MM.1S (cell line): ENCODE data around the gene SCFD2.

Source experiments
- DNase-seq: peaks from one replicate; pipeline ENCODE4 v3.0.0-alpha.2; 2015
- H2AFZ ChIP-seq: fragments of 300-600 bp; sonication (generic); 2 replicates; pipeline ENCODE4 v1.6.0; 2016; ENCODE audit warnings: antibody characterized with exemption, low read length
- H3F3A ChIP-seq: fragments of 300-600 bp; sonication (generic); 2 replicates; pipeline ENCODE4 v1.6.1; 2016; ENCODE audit warnings: mild to moderate bottlenecking, antibody characterized with exemption, low read length, moderate library complexity, mixed read lengths; ENCODE audit not compliant: insufficient read depth
- H3K27ac ChIP-seq: fragments of 300-600 bp; sonication (generic); 2 replicates; pipeline ENCODE4 v1.5.1; 2016; ENCODE audit warnings: mild to moderate bottlenecking, low read length
- H3K27me3 ChIP-seq: fragments of 300-600 bp; sonication (generic); replicated peaks from 2 replicates; pipeline ENCODE4 v1.6.0; 2016; ENCODE audit warnings: low read length; ENCODE audit not compliant: insufficient read depth
- H3K36me3 ChIP-seq: fragments of 300-600 bp; sonication (generic); replicated peaks from 2 replicates; pipeline ENCODE4 v1.6.1; 2016; ENCODE audit warnings: mild to moderate bottlenecking, low read length, mixed read lengths; ENCODE audit not compliant: insufficient read depth
- H3K4me1 ChIP-seq: fragments of 300-600 bp; sonication (generic); 2 replicates; pipeline ENCODE4 v1.6.1; 2016; ENCODE audit warnings: low read length, mixed read lengths
- H3K4me2 ChIP-seq: fragments of 300-600 bp; sonication (generic); 2 replicates; pipeline ENCODE4 v1.6.0; 2016; ENCODE audit warnings: low read depth, low read length
- H3K4me3 ChIP-seq: fragments of 300-600 bp; sonication (generic); 2 replicates; pipeline ENCODE4 v1.5.1; 2016; ENCODE audit warnings: low read length, mixed read lengths
- H3K79me2 ChIP-seq: fragments of 300-600 bp; sonication (generic); 2 replicates; pipeline ENCODE4 v1.6.1; 2016; ENCODE audit warnings: mixed run types, low read length, mixed read lengths
- H3K9ac ChIP-seq: fragments of 300-600 bp; sonication (generic); 2 replicates; pipeline ENCODE4 v1.6.1; 2016; ENCODE audit warnings: low read length, mixed read lengths
- H3K9me2 ChIP-seq: fragments of 300-600 bp; sonication (generic); replicated peaks from 2 replicates; pipeline ENCODE4 v1.6.1; 2016; ENCODE audit warnings: mild to moderate bottlenecking, low read length, mixed read lengths; ENCODE audit not compliant: insufficient read depth
- H3K9me3 ChIP-seq: fragments of 300-600 bp; sonication (generic); replicated peaks from 2 replicates; pipeline ENCODE4 v1.6.1; 2016; ENCODE audit warnings: mild to moderate bottlenecking, low read length, mixed read lengths; ENCODE audit not compliant: insufficient read depth
- H4K20me1 ChIP-seq: fragments of 300-600 bp; sonication (generic); 2 replicates; pipeline ENCODE4 v1.6.1; 2016; ENCODE audit warnings: mild to moderate bottlenecking, low read length, moderate library complexity, mixed read lengths; ENCODE audit not compliant: insufficient read depth
- CTCF ChIP-seq: fragments of 300-600 bp; sonication (generic); IDR thresholded peaks from 2 replicates; pipeline ENCODE4 v1.5.1; 2016; ENCODE audit warnings: antibody characterized with exemption, low read length, mixed read lengths
- EZH2 ChIP-seq: fragments of 300-600 bp; sonication (generic); optimal IDR thresholded peaks from 2 replicates; pipeline ENCODE3; 2017; ENCODE audit warnings: low read depth, mild to moderate bottlenecking, antibody characterized with exemption, low read length, mixed read lengths
- EZH2phosphoT487 ChIP-seq: fragments of 300-600 bp; sonication (generic); IDR thresholded peaks from 2 replicates; pipeline ENCODE4 v1.6.1; 2018; ENCODE audit warnings: antibody characterized with exemption, low read length

Gene SCFD2

GRCh38 chr4:53195815-53196661, 169.8 kb downstream of the SCFD2 start:
- no peak overlapping the region for H3K4me3 ChIP-seq
- no peaks in the 10 kb centered on the region for H3K79me2 ChIP-seq
- H3K9ac ChIP-seq, result no peak overlapping the region
- no peaks in the 10 kb centered on the region; the same call in 1 of the 2 replicates for H4K20me1 ChIP-seq
- H3F3A ChIP-seq, result no peaks in the 10 kb centered on the region
- no peaks in the 10 kb centered on the region for H3K4me1 ChIP-seq
- no peaks in the 10 kb centered on the region for H3K9me2 ChIP-seq
- H3K36me3 ChIP-seq, result no peaks in the 10 kb centered on the region
- no peak for DNase-seq
- no peak for TF ChIP-seq EZH2phosphoT487
- no peak for TF ChIP-seq EZH2
- no peak for TF ChIP-seq CTCF
- no peak overlapping the region for H2AFZ ChIP-seq
- H3K27ac ChIP-seq, result no peak overlapping the region
- H3K9me3 ChIP-seq, result no peaks in the 10 kb centered on the region
- no peak overlapping the region for H3K4me2 ChIP-seq
- no peaks in the 10 kb centered on the region for H3K27me3 ChIP-seq

DNA sequence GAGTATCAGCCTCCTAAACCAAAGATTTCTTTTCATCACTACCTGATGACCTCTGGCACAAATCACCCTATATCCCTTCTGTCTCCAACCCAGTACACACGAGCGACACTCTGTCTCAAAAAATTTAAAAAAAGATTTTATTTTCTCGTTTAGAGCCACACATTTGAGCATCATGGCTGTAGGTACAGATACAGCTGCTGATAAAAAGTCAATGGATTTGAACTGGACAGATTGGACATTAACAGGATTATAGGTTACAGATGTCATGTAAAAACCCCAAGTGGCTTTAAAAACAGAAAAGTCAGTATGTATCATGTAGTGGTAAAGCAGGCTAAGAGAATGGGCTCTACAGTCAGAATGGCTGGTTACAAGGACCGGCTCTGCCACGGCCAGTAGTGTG, 171.1 kb downstream of the SCFD2 start:
- no peak overlapping the region for H2AFZ ChIP-seq
- H3K27ac ChIP-seq, result no peak overlapping the region
- no peak overlapping the region for H3K4me2 ChIP-seq
- DNase-seq, result no peak
- no peaks in the 10 kb centered on the region for H3K9me3 ChIP-seq
- H3K9ac ChIP-seq, result no peak overlapping the region
- H4K20me1 ChIP-seq, result no peaks in the 10 kb centered on the region; the same call in 1 of the 2 replicates
- H3K9me2 ChIP-seq, result no peaks in the 10 kb centered on the region
- no peak for TF ChIP-seq EZH2phosphoT487
- no peak for TF ChIP-seq EZH2
- no peak for TF ChIP-seq CTCF
- no peaks in the 10 kb centered on the region for H3K27me3 ChIP-seq
- no peaks in the 10 kb centered on the region for H3F3A ChIP-seq
- H3K4me3 ChIP-seq, result no peak overlapping the region
- no peaks in the 10 kb centered on the region for H3K4me1 ChIP-seq
- H3K79me2 ChIP-seq, result no peaks in the 10 kb centered on the region
- no peaks in the 10 kb centered on the region for H3K36me3 ChIP-seq

GRCh38 chr4:53193111-53193510, 172.8 kb downstream of the SCFD2 start:
- TF ChIP-seq CTCF (no peak), EZH2 (no peak), EZH2phosphoT487 (no peak)
- H4K20me1 ChIP-seq, result no peaks in the 10 kb centered on the region; the same call in 1 of the 2 replicates
- no peak overlapping the region for H3K9ac ChIP-seq
- H3K36me3 ChIP-seq, result no peaks in the 10 kb centered on the region
- no peaks in the 10 kb centered on the region for H3K9me3 ChIP-seq
- H3K9me2 ChIP-seq, result no peaks in the 10 kb centered on the region
- no peak overlapping the region for H3K27ac ChIP-seq
- H3F3A ChIP-seq, result no peaks in the 10 kb centered on the region
- H3K4me2 ChIP-seq, result no peak overlapping the region
- no peak for DNase-seq
- H3K79me2 ChIP-seq, result no peaks in the 10 kb centered on the region
- no peaks in the 10 kb centered on the region for H3K27me3 ChIP-seq
- no peak overlapping the region for H3K4me3 ChIP-seq
- no peaks in the 10 kb centered on the region for H3K4me1 ChIP-seq
- H2AFZ ChIP-seq, result no peak overlapping the region
